PFSK-1 (cell line): ENCODE results near the gene TLR2.

ENCODE experiments used
- POLR2AphosphoS5 ChIP-seq: IDR thresholded peaks from 2 replicates; pipeline ENCODE4 v1.6.1; 2012; ENCODE audit warnings: low read depth, mild to moderate bottlenecking, control low read depth, low read length, moderate library complexity
- TAF1 ChIP-seq: IDR thresholded peaks from 2 replicates; pipeline ENCODE4 v1.6.1; 2012; ENCODE audit warnings: low read length, control low read depth, borderline replicate concordance; ENCODE audit not compliant: insufficient read depth

GRCh38 chr4:153649572-153649991 lies 34.5 kb upstream of the TLR2 start:
- TF ChIP-seq POLR2AphosphoS5 (no peak), TAF1 (no peak)
